Endothelial cell of umbilical vein (primary cell): ENCODE measurements around the gene CYB561A3. TPM values are rescaled to one million over a fixed set of nuclear protein-coding genes. Genes with fewer than 3 reads are reported as not detected.
A peak's percentile ranks its signal among the peaks of the same experiment; 100 is the strongest.

ENCODE experiments used
- BruUV-seq: library from RNA; stranded (reverse); fragments of 400-500 nt; replicated peaks from 2 replicates; lab custom pipeline; 2021; lab: Mats Ljungman, UMichigan
- CTCF ChIA-PET: fragments of 300-600, 350-600 bp; sonication (Branson Sonifier 250); formaldehyde crosslinking; loops from one replicate; lab custom pipeline; 2021; ENCODE audit warnings: antibody characterized with exemption, inconsistent platforms; lab: Charles Lee
- POLR2A ChIA-PET: fragments of 300-600, 350-600 bp; sonication (Branson Sonifier 250); formaldehyde crosslinking; loops from one replicate; lab custom pipeline; 2021; ENCODE audit warnings: antibody characterized with exemption, inconsistent platforms; lab: Charles Lee
- DNase-seq: peaks from one replicate; pipeline ENCODE4 v3.0.0-alpha.2; 2011; ENCODE audit warnings: low read depth, low spot score
- FAIRE-seq: peaks from 2 replicates; lab custom pipeline; 2011; peaks lifted over from hg19 to GRCh38; lab: Jason Lieb, UNC
- H2AFZ ChIP-seq: 2 replicates; pipeline ENCODE4 v1.6.0; 2012; ENCODE audit warnings: low read depth, low read length, control low read depth, inconsistent platforms
- H3K27ac ChIP-seq: 2 replicates; pipeline ENCODE4 v1.5.1; 2011; ENCODE audit warnings: low read depth, mild to moderate bottlenecking, control low read depth, low read length, moderate library complexity; ENCODE audit not compliant: insufficient read depth
- H3K27me3 ChIP-seq, 2 experiments: 2 replicates each; pipeline versions ENCODE4 v1.6.0 to v1.6.1; 2011; ENCODE audit warnings: low read length in 2 of 2, mixed read lengths in 1 of 2; ENCODE audit not compliant: control insufficient read depth in 2 of 2, insufficient read depth in 2 of 2
- H3K36me3 ChIP-seq, 2 experiments: 2 replicates in 1 of 2; 3 replicates in 1 of 2; pipeline ENCODE4 v1.5.1; 2011; ENCODE audit warnings: low read length in 2 of 2, mild to moderate bottlenecking in 1 of 2, moderate library complexity in 1 of 2; ENCODE audit not compliant: control insufficient read depth in 2 of 2, insufficient read depth in 2 of 2; ENCODE audit errors: extremely low read depth in 1 of 2
- H3K4me1 ChIP-seq: 3 replicates; pipeline ENCODE4 v1.5.1; 2011; ENCODE audit warnings: mild to moderate bottlenecking, low read length; ENCODE audit not compliant: control insufficient read depth, insufficient read depth; ENCODE audit errors: extremely low read depth
- H3K4me2 ChIP-seq: 2 replicates; pipeline ENCODE4 v1.6.1; 2011; ENCODE audit warnings: low read length, control low read depth, mixed read lengths; ENCODE audit not compliant: insufficient read depth
- H3K4me3 ChIP-seq, 3 experiments: fragments of 200-600 bp in 1 of 3; sonication (generic), shearing (Covaris generic) in 1 of 3; replicated peaks in 1 of 3; 2 replicates each; pipeline ENCODE4 v1.5.1; 2011 to 2016; ENCODE audit warnings: control low read depth in 3 of 3, low read length in 3 of 3, mild to moderate bottlenecking in 2 of 3, inconsistent platforms in 1 of 3, low read depth in 1 of 3, moderate library complexity in 1 of 3; ENCODE audit not compliant: insufficient read depth in 1 of 3
- H3K79me2 ChIP-seq: 2 replicates; pipeline ENCODE4 v1.6.0; 2012; ENCODE audit warnings: low read length, inconsistent platforms; ENCODE audit not compliant: control insufficient read depth, insufficient read depth
- H3K9ac ChIP-seq: replicated peaks from 2 replicates; pipeline ENCODE3; 2011; ENCODE audit warnings: low read length, control low read depth; ENCODE audit not compliant: insufficient read depth; ENCODE audit errors: extremely low read depth
- H3K9me1 ChIP-seq: replicated peaks from 3 replicates; pipeline ENCODE4 v1.6.0; 2011; ENCODE audit warnings: mild to moderate bottlenecking, low read length; ENCODE audit not compliant: control insufficient read depth, insufficient read depth; ENCODE audit errors: extremely low read depth
- H3K9me3 ChIP-seq: replicated peaks from 2 replicates; pipeline ENCODE4 v1.5.1; 2012; ENCODE audit warnings: low read length, inconsistent platforms; ENCODE audit not compliant: control insufficient read depth, insufficient read depth
- H4K20me1 ChIP-seq: replicated peaks from 2 replicates; pipeline ENCODE3; 2011; ENCODE audit warnings: mild to moderate bottlenecking, low read length; ENCODE audit not compliant: control insufficient read depth, insufficient read depth; ENCODE audit errors: extremely low read depth
- FOS ChIP-seq: IDR thresholded peaks from 2 replicates; pipeline ENCODE4 v1.6.1; 2011; ENCODE audit warnings: mild to moderate bottlenecking, low read length, moderate library complexity, borderline replicate concordance; ENCODE audit not compliant: insufficient read depth
- GATA2 ChIP-seq: IDR thresholded peaks from 2 replicates; pipeline ENCODE4 v1.7.0; 2011; ENCODE audit warnings: low read depth, mild to moderate bottlenecking, moderate library complexity, mixed read lengths, low read length; ENCODE audit not compliant: insufficient read length, insufficient read depth
- JUN ChIP-seq: IDR thresholded peaks from 2 replicates; pipeline ENCODE4 v1.6.1; 2011; ENCODE audit warnings: borderline replicate concordance, low read depth; ENCODE audit not compliant: insufficient read length, insufficient read depth
- POLR2AphosphoS5 ChIP-seq: IDR thresholded peaks from 2 replicates; pipeline ENCODE4 v1.6.1; 2012; ENCODE audit warnings: low read depth, mild to moderate bottlenecking, control low read depth, low read length, moderate library complexity; ENCODE audit not compliant: insufficient read depth
- dilution Hi-C: fragments of 300-500 bp; cut with MboI; formaldehyde crosslinking; loops from one replicate; pipeline ENCODE4 v1.15.0; 2019; ENCODE audit warnings: low sequenced_read_pairs; ENCODE audit not compliant: extremely low pct_ligation_motif_present
- intact Hi-C: fragments of 100-400 bp; cut with micrococcal nuclease; formaldehyde crosslinking; loops from one replicate; pipeline ENCODE4 v1.10.0; 2022
- polyA plus RNA-seq, 4 experiments: library from polyadenylated mRNA; depleted of rRNA in 3 of 4; stranded (reverse) in 3 of 4; unstranded in 1 of 4; fragments of >200 nt; gene quantifications; 2 replicates each; pipeline versions ENCODE4 v1.2.1 to v1.2.3, GENCODE V29; 2011 to 2012; ENCODE audit warnings: missing spikeins in 1 of 4
- total RNA-seq: library from RNA; stranded (reverse); gene quantifications from 2 replicates; pipeline ENCODE4 v1.2.3, GENCODE V29; 2021
- TF ChIP-seq, protein P1 (sequence below): IDR thresholded peaks from 2 replicates; pipeline ENCODE4 v1.6.1; 2011; ENCODE audit not compliant: insufficient read depth, insufficient read length
- TF ChIP-seq, protein P2 (sequence below), 2 donors: IDR thresholded peaks; 1 replicate in 1 of 2; 2 replicates in 1 of 2; pipeline ENCODE4 v1.5.1; 2011; ENCODE audit warnings: low read length in 2 of 2, mild to moderate bottlenecking in 2 of 2, moderate library complexity in 2 of 2, control low read depth in 1 of 2, inconsistent platforms in 1 of 2, low read depth in 1 of 2; ENCODE audit not compliant: insufficient read depth in 1 of 2; ENCODE audit errors: extremely low read depth in 1 of 2

The CYB561A3 gene
- total and polyA plus RNA-seq, 2 donors (not counting 3 experiments of a cell fraction or from before 2014, with no cell fraction given), result 41.6 to 103 TPM

DNA sequence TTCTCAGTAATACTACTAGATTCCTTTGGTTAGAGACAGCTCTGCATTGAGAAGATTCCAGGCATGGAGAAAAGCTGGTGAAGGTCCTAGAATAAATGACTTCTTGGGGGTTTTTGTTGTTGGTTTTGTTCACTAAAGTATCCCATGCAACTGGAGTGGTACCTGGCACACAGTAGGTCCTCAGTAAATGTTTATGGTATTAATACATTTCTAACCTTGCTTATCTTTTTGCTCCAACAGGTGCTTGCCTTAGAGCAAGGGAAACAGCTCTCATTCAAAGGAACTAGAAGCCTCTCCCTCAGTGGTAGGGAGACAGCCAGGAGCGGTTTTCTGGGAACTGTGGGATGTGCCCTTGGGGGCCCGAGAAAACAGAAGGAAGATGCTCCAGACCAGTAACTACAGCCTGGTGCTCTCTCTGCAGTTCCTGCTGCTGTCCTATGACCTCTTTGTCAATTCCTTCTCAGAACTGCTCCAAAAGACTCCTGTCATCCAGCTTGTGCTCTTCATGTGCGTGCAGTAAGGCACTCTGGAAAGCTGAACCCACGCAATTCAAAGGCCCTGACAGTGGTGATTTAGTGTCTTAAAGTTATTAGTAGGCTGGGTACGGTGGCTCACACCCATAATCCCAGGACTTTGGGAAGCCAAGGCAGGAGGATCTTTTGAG, 2.5 kb upstream of the CYB561A3 start:
- Histone ChIP-seq H3K4me2 (no peak overlapping the region), H3K9me3 (no peaks in the 10 kb centered on the region), H3K36me3 (peaks cover 12 to 27% of the 10 kb centered on the region in 2 experiments), H3K27ac (no peak overlapping the region), H3K79me2 (peaks cover 26% of the 10 kb centered on the region), H3K9ac (no peak overlapping the region), H2AFZ (no peak overlapping the region), H4K20me1 (no peaks in the 10 kb centered on the region), H3K4me3 (no peak overlapping the region), H3K27me3 (no peaks in the 10 kb centered on the region), H3K9me1 (no peaks in the 10 kb centered on the region), H3K4me1 (peaks cover 18% of the 10 kb centered on the region)
- ChIA-PET POLR2A (interaction anchor here (0.6 kb wide), 1 partner anchor 50 kb away, joined by 5 read pairs; no protein-coding TSS in a partner anchor), CTCF (interaction anchor here (5.0 to 10.8 kb wide), 2 partner anchors 21 to 28 kb away, joined by 49 to 89 read pairs; no protein-coding TSS in a partner anchor)
- TF ChIP-seq GATA2 (no peak), FOS (no peak), POLR2AphosphoS5 (no peak)
- dilution Hi-C loops, result no loop called here
- DNase-seq, result no peak
- no TSS peak for BruUV-seq
- FAIRE-seq, result no peak
- intact Hi-C loops, result no loop called here

DNA sequence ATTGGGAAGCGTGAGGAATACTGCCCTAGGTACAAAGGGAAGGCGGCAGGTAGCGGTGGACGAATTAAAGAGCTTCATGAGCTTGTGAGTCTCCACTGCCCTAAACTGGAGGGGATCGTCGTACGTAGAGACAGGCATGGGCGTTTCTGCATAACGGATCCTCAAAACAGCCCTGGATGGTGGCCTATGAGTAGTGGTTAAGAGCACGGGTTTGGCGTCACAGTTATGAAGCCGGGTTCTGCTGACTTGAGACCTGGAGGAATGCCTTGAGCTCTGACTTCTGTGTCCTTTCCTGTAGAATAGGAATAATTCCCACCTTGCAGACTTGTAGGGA, 827 bp upstream of the CYB561A3 start:
- H3K9ac ChIP-seq, result peak overlapping the region; percentile 86
- no peaks in the 10 kb centered on the region for H3K9me3 ChIP-seq
- ChIA-PET CTCF (interaction anchor here (0.9 to 10.8 kb wide), 7 partner anchors 9 to 31 kb away, joined by 3 to 89 read pairs (median 6); partner anchors contain the start of gene TMEM216), POLR2A (interaction anchor here (1.5 to 2.3 kb wide), 5 partner anchors 12 to 28 kb away, joined by 4 to 17 read pairs (median 8); partner anchors contain the start of genes DDB1 and TKFC)
- peak overlapping the region; percentile 63 for H3K27ac ChIP-seq
- no peaks in the 10 kb centered on the region for H3K9me1 ChIP-seq
- TF ChIP-seq, protein P1, sequence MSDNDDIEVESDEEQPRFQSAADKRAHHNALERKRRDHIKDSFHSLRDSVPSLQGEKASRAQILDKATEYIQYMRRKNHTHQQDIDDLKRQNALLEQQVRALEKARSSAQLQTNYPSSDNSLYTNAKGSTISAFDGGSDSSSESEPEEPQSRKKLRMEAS, result no peak
- TF ChIP-seq JUN, result no peak
- TF ChIP-seq, protein P2, sequence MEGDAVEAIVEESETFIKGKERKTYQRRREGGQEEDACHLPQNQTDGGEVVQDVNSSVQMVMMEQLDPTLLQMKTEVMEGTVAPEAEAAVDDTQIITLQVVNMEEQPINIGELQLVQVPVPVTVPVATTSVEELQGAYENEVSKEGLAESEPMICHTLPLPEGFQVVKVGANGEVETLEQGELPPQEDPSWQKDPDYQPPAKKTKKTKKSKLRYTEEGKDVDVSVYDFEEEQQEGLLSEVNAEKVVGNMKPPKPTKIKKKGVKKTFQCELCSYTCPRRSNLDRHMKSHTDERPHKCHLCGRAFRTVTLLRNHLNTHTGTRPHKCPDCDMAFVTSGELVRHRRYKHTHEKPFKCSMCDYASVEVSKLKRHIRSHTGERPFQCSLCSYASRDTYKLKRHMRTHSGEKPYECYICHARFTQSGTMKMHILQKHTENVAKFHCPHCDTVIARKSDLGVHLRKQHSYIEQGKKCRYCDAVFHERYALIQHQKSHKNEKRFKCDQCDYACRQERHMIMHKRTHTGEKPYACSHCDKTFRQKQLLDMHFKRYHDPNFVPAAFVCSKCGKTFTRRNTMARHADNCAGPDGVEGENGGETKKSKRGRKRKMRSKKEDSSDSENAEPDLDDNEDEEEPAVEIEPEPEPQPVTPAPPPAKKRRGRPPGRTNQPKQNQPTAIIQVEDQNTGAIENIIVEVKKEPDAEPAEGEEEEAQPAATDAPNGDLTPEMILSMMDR (IDR thresholded peaks at IDR 0.05; ENCODE audit: extremely low read depth in 1 of 2, insufficient read depth in 1 of 2, low read depth in 1 of 2, low read length in 2 of 2), result no peak
- TSS peak; percentile 65 for BruUV-seq
- H4K20me1 ChIP-seq, result no peaks in the 10 kb centered on the region
- no peaks in the 10 kb centered on the region for H3K27me3 ChIP-seq
- H3K36me3 ChIP-seq, result peaks cover 5 to 16% of the 10 kb centered on the region in 2 experiments
- peaks cover 18% of the 10 kb centered on the region for H3K4me1 ChIP-seq
- FAIRE-seq (no peak), DNase-seq (no peak)
- H3K79me2 ChIP-seq, result peaks cover 26% of the 10 kb centered on the region
- intact Hi-C loops (loop anchor here (1.0 to 2.0 kb wide), 2 partner anchors 29 to 66 kb away; partner anchors contain the start of genes CPSF7, DDB1 and TKFC), dilution Hi-C loops (no loop called here)
- peak overlapping the region; percentile 47 for H3K4me2 ChIP-seq
- peak overlapping the region; percentile 44 to 83 (median 53) for H3K4me3 ChIP-seq
- H2AFZ ChIP-seq, result peak overlapping the region; percentile 63
